SU-DHL-6 (cell line): ENCODE measurements around the gene FUT8.

Experiments used
- EZH2phosphoT487 ChIP-seq: fragments of 200-600 bp; sonication (generic), shearing (Covaris generic); conservative IDR thresholded peaks from 2 replicates; pipeline ENCODE4 v1.6.1; 2018; ENCODE audit warnings: mild to moderate bottlenecking, antibody characterized with exemption, low read length, moderate library complexity, mixed read lengths
- TF ChIP-seq, protein P1 (sequence below): fragments of 200-600 bp; sonication (generic); IDR thresholded peaks from one replicate; pipeline ENCODE4 v1.5.1; 2017; ENCODE audit warnings: antibody characterized with exemption, mild to moderate bottlenecking, low read length, moderate library complexity; ENCODE audit not compliant: insufficient read depth, poor library complexity, severe bottlenecking

DNA sequence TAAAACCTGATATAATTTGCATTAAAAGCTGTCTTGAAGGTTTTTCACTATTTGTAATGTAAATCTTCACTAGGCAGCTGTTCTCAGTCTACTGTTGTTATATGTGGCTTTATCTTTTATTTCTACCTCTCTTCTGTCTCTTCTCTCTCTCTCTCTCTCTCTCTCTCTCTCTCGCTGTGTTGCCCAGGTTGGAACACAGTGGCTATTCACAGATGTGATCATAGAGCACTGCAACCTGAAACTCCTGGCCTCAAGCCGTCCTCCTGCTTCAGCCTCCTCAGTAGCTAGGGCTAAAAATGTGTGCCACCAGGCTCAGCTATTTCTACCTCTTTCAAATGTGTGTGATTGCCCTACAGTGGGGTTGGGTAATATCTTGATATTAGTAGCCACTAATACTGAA lies 21.1 kb downstream of the FUT8 start:
- TF ChIP-seq, protein P1, sequence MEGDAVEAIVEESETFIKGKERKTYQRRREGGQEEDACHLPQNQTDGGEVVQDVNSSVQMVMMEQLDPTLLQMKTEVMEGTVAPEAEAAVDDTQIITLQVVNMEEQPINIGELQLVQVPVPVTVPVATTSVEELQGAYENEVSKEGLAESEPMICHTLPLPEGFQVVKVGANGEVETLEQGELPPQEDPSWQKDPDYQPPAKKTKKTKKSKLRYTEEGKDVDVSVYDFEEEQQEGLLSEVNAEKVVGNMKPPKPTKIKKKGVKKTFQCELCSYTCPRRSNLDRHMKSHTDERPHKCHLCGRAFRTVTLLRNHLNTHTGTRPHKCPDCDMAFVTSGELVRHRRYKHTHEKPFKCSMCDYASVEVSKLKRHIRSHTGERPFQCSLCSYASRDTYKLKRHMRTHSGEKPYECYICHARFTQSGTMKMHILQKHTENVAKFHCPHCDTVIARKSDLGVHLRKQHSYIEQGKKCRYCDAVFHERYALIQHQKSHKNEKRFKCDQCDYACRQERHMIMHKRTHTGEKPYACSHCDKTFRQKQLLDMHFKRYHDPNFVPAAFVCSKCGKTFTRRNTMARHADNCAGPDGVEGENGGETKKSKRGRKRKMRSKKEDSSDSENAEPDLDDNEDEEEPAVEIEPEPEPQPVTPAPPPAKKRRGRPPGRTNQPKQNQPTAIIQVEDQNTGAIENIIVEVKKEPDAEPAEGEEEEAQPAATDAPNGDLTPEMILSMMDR = no peak
- no peak for TF ChIP-seq EZH2phosphoT487
